G401 (cell line): Measurements from ENCODE around the gene RNF149. TPM values are rescaled to one million over a fixed set of nuclear protein-coding genes. Genes with fewer than 3 reads are reported as not detected.
"Not testable (repeated sequence)": the region's sequence is repeated elsewhere in the genome, so short reads cannot be mapped to it uniquely, and the experiment has no call there.

Source experiments
- DNase-seq: peaks from one replicate; pipeline ENCODE4 v3.0.0-alpha.2; 2015; ENCODE audit warnings: low spot score
- in situ Hi-C: cut with HindIII; loops from 2 replicates; pipeline ENCODE4 v1.10.0; 2016; ENCODE audit warnings: low sequenced_read_pairs, mixed read lengths
- total RNA-seq: library from RNA; depleted of rRNA; stranded (reverse); fragments of >200 nt; shearing (Covaris generic); gene quantifications from 2 replicates; pipeline ENCODE4 v1.2.3, GENCODE V29; 2014; rRNA removed

The RNF149 gene, protein sequence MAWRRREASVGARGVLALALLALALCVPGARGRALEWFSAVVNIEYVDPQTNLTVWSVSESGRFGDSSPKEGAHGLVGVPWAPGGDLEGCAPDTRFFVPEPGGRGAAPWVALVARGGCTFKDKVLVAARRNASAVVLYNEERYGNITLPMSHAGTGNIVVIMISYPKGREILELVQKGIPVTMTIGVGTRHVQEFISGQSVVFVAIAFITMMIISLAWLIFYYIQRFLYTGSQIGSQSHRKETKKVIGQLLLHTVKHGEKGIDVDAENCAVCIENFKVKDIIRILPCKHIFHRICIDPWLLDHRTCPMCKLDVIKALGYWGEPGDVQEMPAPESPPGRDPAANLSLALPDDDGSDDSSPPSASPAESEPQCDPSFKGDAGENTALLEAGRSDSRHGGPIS
- 21.7 and 26.7 TPM in 2 replicates for total RNA-seq

DNA sequence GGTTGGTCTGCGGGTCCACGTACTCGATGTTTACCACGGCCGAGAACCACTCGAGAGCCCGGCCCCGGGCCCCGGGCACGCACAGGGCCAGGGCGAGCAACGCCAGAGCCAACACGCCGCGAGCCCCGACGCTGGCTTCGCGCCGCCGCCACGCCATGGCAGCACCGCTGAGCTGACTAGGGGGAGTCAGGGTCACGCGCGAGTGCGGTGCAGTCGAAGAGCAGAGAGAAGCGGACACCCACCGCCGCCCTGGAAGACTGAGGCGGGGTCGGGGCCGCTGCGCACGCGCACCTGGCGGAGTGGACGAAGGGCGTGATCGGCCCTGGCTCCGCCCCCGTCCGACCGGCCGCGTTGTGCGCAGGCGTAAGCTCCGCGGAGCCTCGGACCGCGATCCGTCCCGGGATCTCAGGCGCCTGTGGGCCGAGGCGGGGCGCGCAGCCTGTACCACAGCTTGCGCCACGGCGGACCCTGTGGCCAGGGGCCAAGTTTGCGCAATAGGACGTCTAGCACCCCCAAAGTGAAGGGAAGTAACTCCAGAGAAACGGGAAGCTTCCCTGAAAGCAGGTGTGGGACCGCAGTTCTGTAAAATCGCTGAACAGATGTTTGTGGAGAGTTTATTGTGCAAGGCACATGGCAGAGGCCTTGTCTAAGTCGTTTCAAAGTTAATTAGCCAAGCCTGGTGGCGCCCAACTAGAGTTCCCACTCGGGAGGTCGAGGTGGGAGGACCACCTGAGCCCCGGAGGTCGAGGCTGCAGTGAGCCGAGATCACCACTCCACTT is at the start of gene RNF149:
RNF149 (minus strand) TSS at position 270 of the 779 bp plus-strand sequence; CDS start at position 157, 113 bp downstream.
- DNase-seq: peak; percentile 85
- in situ Hi-C loops: no loop called here

DNA sequence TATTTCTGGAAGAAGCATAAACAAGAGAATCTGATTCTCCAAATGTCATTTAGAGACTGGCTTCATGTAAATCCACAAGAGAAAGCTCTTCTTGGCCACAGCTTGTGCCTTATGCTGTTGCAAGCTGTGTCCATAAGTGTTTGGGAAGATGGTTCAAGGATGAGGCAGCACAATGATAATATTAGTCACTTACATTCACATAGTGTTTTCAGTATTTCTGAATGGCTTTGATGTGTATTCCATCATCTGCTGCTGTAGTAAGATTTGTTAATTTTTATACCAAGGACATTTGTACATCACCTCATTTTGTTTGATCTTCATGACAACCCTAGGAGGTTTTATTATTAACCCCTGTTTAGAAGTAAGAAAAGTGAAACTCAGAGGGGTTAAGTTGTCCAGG is 48.9 kb upstream of the RNF149 start:
- DNase-seq: no peak
- in situ Hi-C loops: no loop called here

DNA sequence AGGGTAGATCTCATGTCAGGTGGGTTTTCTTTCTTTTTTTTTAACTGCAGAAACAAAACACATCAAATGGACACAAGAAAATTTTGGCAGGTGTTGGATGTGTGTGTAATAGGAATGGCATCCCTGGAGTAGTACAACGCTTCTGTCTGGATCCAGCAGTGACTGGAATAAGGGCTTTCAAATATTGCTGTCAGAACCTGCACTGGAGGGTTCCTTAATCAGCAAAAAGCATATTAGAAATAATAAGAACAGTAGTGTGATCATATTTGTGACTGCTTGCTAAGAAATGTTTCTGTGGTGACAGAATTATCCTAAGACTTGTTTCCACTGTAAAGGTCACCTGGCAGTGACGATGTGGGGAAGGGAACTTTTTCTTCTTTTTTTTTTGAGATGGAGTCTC is 48.0 kb upstream of the RNF149 start:
- DNase-seq: no peak
- in situ Hi-C loops: no loop called here

DNA sequence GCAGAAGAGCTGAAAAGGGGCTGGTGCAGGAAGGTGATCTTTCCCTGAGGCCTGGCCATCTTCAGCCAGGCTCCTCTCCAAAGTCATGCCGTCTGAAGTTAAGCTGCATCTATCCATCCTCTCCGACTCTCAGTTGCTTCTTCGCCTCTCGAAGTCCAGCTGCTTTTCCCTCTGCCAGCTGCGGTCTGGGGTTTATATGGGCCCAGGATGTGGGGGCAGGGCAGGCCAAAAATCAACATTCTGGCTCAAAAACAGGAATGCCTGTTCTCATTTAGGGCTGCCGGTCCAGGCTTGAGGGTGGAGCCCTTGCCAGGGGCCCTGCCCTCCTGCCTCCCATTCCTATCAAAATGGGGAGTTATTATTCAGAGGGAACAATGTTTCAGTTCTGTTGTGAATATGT is 47.6 kb upstream of the RNF149 start:
- no peak for DNase-seq
- in situ Hi-C loops: no loop called here

DNA sequence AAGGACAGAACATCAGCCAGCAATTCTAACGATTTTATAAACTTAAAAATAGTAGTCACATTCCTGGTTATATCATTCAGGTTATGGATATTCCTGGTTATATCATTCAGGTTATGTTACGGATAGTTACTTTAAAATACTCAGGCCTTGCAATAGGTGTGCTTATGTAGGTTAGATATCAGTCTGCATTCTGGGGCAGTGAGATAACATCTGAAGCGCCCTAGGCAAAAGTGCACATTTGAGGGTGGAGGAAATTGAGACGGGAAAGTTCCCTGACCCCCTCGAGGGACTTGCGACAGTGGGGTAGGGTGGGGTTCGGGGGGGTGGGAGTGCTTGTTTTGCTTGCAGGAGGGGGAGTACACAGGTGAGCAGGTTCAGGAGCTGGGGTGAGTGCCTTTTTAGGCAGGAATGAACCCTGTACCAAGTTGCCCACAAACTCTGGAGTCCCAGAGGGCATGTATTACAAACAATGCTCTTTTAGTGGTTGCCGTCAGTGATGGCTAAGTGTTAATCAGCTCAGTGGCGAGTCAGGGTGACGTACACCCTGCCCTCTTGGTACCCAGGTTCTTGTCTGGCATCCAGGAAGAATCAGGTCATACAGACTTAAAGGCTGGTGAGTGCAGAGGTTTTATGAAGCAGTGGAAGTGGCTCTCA is 47.0 kb upstream of the RNF149 start:
- in situ Hi-C loops: no loop called here
- no peak for DNase-seq

DNA sequence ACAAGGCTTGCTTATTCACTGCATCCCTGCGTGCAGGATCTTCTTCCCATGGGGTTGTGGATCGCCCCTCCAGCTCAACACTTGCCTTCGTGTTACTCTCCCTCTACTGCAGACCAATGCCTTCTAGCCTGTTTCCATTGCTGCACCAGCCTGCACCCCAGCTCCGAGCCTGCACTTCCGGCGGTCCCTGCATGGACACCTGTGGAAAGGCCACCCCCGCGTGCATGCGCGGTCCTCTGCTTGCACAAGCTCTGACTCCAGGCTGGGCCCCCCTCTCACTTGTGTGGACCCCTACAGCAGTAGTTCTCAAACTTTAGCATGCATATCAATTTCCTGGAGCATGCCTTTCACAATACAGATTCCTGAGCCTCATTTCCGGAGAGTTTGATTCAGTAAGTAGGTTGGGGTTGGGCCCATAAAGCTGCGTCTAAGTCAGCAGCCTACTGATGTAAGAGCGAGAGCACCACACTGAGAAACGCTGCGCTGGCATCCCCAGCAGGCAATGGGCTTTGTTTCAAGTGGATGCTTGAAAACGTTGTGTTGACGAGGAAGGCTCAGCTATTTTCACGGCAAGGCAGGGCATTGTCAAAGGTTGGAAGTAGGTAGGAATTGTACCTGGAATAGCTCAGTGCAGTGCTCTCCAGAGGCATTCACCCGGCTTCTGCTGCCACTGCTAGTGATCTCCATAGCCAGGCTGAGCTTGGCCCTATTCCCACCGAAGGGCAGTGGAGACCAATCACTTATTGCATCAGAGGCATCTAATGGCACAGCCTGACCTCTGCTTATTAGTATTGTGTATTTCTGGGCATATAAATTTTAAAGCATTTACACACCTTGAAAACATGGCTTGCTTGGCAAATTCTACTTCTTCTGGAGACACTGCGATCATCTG is 46.2 kb upstream of the RNF149 start:
- in situ Hi-C loops: no loop called here
- DNase-seq: no peak

DNA sequence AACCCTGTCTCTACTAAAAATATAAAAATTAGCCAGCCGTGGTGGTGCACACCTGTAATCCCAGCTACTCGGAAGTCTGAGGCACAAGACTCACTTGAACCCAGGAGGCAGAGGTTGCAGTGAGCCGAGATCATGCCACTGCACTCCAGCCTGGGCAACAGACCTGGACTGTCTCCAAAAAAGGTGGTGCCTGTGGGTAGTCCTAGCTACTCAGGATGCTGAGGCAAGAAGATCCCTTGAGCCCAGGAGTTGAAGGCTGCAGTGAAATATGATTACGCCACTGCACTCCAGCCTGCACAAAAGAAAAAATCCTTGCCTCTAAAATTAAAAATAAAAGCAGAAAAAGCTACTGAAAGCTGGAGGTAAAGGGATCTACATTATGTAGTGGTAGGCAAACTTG is 44.1 kb upstream of the RNF149 start:
- in situ Hi-C loops, DNase-seq: not testable (repeated sequence)

DNA sequence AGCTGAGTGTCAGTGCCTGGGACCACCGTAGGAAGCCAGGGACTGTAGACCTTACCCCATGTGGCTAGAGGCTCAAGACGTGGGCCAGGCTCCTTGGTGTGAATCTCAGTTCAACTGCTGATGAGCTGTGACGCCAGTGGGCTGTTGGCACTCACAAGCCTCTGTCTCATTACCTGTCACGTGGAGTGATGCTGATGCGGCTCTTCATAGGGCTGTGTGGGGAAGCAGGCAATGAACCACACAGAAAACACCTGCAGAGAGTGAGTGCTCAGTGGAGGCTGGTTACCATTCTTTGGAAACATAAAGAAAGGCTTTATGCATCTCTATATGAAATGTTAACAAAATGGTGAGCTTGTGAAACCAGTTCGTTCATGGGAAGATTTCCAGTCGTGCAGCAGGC is 42.7 kb upstream of the RNF149 start:
- in situ Hi-C loops: no loop called here
- no peak for DNase-seq

DNA sequence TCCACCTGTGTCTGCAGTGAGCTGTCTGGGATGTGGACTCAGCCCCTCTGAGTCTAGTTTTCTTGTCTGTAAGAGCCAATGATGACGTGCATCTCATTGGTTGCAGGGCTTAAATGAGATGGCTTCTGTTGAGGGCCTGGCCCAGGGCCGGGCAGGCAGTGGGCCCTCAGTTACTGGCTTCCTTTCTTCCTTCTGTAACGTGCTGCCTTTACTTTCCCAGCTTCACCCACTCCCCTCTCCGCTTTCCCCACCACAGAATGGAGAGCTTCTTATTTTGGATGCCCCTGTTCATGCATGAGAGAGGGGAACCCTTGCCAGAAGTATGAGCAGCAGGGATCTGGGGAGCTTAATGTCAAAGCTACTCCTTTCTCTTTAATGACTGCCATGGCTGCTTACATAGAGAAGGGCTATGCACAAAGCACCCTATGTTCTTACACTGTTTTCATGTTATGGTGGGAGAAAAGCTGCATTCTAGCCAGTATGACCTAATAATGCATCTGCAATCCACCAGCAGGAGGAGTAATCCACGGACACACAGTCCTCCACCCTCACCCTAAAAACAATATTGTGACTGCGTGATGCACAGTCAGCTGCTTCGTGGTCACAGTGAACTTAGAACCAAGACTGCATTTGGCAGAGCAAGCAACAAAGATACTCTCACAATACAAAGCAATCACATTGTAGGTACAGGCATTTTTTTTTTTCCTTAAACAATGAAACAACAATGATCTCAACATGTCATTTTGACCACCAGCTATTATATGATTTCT is 41.6 kb upstream of the RNF149 start:
- no peak for DNase-seq

DNA sequence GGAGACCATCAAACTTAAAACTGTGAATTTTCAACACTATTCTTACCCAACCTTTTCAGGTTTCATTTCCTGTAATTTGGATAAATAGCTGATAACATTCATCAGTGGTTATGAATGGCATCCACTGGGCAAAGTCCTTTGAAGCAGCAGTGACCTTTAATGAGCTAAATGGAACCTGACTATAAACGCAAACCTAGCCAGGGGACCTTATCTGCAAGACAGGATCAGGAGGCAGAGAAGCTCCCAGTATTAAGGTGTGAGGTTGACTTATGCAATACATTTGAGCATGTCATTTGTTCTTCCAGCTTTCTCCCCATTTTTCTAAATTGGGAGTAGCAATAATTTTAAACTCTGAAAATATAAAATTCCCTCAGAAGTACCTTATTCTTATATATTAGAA is 40.4 kb upstream of the RNF149 start:
- in situ Hi-C loops: no loop called here
- DNase-seq: no peak

More for the DNA sequence above, 41.6 kb upstream of the RNF149 start:
- in situ Hi-C loops: no loop called here

DNA sequence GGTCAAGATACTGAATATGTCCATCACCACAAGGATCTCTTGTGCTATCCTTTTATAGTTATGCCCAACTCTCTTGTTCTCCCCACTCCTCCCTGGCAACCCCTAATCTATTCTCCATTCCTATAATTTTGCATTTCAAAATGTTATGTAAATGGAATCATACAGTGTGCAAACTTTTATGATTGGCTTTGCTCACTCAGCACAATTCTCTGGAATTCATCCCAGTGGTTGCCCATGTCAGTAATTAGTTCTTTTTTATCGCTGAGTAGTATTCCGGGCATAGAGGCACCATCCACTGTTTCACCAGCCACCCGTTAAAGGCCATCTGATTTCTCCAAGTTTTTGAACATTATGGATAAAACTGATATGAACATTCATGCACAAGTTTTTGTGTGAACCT is 38.4 kb upstream of the RNF149 start:
- in situ Hi-C loops: no loop called here
- DNase-seq: no peak

DNA sequence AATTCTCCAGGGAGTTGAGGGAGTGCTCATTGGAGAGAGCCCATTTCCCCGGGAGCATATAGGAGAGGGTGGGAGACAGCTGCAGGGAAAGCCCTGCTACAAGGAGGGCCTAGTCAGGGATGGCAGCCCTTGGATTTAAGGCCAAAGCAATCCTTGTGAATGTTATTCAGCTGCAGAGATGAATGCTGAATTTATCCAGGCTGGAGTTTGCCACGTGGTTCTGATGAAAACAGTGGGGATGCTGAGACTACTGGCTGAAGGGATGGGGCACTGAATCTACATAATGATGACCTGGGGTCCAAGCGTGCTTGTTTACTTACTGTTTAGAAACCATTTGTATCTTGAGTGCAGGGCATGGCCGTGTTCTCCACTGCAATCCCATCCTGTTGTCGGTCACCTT is 35.6 kb upstream of the RNF149 start:
- in situ Hi-C loops: no loop called here
- DNase-seq: no peak

DNA sequence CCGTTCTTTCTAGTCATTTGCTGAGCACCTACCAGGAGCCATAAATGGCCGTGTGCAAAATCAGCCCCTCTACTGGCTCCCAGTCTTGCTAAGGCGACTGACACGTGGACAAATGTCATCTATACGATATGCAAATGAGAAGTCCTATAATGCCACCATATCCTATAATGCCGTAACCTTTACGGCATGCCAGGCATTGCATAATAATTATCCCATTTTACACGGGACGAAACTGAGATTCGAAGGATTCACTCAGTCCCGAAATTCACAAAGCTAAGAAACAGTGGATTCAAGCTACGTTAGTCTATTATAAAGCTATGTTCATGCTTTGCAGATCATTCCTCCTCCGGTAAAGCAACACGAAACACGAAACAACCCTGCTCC is 34.1 kb upstream of the RNF149 start:
- no peak for DNase-seq
- in situ Hi-C loops: no loop called here

DNA sequence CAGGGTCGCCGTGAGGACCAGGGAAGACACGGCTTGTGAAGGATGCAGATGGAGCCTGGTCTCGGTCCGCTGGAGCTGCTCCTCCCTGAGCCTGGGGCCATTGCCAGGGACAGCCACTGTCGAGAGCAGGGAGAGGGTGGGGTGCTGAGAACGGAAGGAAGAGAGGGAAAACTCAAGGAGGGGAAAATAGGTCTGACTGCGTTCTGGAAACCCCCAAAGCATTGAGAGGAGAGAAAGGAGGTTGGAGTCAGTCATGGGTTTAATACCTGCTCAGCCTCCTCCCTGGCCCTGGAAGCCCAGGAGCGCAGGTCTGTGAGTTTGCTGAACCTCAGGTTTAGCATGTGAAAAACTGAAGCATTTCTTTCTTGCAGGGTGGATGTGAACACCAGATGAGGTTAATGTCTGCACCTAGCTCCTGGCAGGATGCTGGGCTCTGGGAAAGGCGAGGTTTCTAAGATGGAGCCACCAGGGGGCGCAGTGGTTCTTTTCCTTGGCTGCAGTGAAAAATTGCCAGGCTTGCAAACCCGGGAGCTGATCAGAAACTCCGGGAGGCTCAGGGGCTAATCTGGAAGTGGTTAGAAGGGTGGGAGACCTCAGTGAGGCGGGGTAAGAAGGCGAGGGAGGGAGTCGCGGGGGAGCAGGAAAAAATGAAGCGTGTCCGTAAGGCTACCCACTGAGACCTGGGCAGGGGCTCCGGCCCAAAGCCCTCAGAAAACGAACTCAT is 33.6 kb upstream of the RNF149 start:
- in situ Hi-C loops: no loop called here
- DNase-seq: peak; percentile 56

DNA sequence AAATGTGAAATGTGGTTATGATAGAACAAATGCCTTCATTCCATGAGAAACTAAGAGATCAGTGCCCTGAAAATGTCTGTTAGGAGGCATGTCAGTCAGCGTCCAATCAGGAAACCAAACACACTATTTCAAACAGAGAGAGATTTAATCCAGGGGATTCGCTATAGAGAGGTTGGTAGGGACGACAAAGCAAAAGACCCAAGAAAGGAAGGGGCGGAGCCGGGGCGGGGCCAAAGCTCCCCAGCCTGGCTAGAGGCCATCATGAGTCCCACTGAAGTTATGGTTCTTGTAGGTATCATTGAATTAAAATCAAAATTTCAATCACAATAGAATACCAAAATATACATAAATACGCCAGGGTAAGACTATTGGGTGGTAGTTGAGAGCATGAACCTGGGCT is 32.9 kb upstream of the RNF149 start:
- in situ Hi-C loops: no loop called here
- DNase-seq: no peak

DNA sequence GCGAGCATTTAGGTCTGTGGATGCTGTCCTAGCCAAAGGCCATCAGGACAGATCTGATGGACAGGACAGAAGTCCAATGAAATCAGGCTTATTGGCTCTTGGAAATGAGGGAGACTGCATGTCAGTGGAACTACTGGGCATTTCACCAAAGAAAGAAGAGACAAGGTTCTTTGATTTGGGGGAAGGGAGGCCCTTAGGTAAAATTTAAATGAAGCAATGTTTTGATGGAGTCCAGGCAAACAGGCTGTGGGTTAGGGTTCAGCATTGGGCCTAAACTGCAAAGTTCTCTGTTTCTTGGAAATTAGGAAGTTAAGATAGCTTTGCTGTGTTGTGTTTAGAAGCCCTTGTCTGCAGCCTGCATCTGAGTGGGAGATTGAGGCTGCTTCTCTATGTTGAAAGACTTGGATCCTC is 31.6 kb upstream of the RNF149 start:
- no peak for DNase-seq
- in situ Hi-C loops: no loop called here

DNA sequence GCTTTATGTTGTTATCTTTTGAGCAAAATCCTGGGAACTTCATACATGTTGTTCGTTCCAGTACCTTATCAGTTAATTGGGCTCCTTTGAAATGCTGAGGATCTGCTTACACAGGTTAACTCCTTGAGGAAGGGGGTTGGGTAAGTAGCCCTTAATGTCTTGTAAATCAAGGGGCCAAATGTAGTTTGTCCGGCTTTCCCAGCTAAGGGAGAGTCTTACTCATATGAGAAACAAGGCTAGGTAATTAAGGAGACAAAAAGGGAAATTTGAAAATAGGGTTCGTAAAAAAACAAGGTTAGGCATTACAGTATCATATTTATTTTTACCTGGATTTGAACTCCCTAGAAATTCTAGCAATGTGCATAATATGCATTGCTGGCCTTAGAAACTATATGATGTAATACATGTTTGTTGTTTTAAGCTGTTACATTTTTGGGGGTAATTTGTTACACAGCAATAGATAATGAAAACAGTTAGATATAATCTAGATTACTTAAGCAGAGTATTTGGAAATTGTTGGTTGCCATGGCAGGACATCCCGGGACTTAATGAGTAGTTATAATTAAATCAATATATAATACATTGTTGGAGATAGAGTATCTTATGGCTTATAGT is 30.9 kb upstream of the RNF149 start:
- in situ Hi-C loops: no loop called here
- DNase-seq: no peak
